Measurements from ENCODE around the gene CFAP65. TPM values are rescaled to one million over a fixed set of nuclear protein-coding genes. Genes with fewer than 3 reads are reported as not detected.

The CFAP65 gene
- total RNA-seq, 2 donors from 2014 or later: not detected

GRCh38 chr2:219056896-219057708 is 15.8 kb upstream of the CFAP65 start:
- Mint-ChIP-seq H3K27me3 (ENCODE audit: low read depth) (peaks cover 58% of the 10 kb centered on the region), H3K27ac (no peak overlapping the region), H3K4me1 (ENCODE audit: low read depth) (peaks cover 18% of the 10 kb centered on the region), H3K9me3 (no peaks in the 10 kb centered on the region), H3K4me3 (peak overlapping the region; percentile 77 to 84), H3K36me3 (ENCODE audit: insufficient read depth in 2 of 2) (no peaks in the 10 kb centered on the region)
- no peak for DNase-seq
- ATAC-seq (replicated peaks in 1 of 2): no peak

GRCh38 chr2:219056176-219056895 is 15.0 kb upstream of the CFAP65 start:
- no peak for ATAC-seq (replicated peaks in 1 of 2)
- H3K27ac Mint-ChIP-seq: no peak overlapping the region
- DNase-seq: no peak
- no peaks in the 10 kb centered on the region for H3K9me3 Mint-ChIP-seq
- peaks cover 54% of the 10 kb centered on the region for H3K27me3 Mint-ChIP-seq (ENCODE audit: low read depth)
- H3K4me3 Mint-ChIP-seq: no peak overlapping the region
- H3K4me1 Mint-ChIP-seq (ENCODE audit: low read depth): peaks cover 18% of the 10 kb centered on the region
- H3K36me3 Mint-ChIP-seq (ENCODE audit: insufficient read depth in 2 of 2): no peaks in the 10 kb centered on the region

GRCh38 chr2:219054956-219055903 is 13.9 kb upstream of the CFAP65 start:
- ATAC-seq (replicated peaks in 1 of 2): no peak
- no peaks in the 10 kb centered on the region for H3K36me3 Mint-ChIP-seq (ENCODE audit: insufficient read depth in 2 of 2)
- H3K4me1 Mint-ChIP-seq (ENCODE audit: low read depth): peaks cover 18% of the 10 kb centered on the region
- DNase-seq: no peak
- no peak overlapping the region for H3K4me3 Mint-ChIP-seq
- H3K27me3 Mint-ChIP-seq (ENCODE audit: low read depth): peaks cover 62% of the 10 kb centered on the region
- H3K9me3 Mint-ChIP-seq: no peaks in the 10 kb centered on the region
- no peak overlapping the region for H3K27ac Mint-ChIP-seq

DNA sequence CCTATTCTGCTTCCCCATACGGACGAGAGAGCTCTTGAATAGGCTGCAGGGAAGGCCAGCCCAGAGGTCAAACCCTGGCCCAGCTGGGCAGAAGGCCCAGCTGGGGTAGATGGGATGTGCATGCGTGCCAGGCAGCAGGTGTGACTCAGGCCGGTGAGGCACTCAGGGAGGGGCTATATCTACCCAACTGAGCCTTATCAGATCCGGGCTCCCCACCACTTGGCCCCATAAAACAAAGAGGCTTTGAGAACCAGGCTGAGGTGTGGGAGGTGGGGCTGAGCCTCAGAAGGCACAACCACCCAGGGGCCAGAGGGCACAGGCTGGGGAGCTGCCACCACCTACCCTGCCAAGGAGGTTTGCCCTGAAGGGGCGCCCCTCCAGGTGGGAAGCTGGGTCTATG is 8.0 kb upstream of the CFAP65 start:
- Mint-ChIP-seq H3K9me3 (no peaks in the 10 kb centered on the region), H3K27ac (no peak overlapping the region), H3K36me3 (ENCODE audit: insufficient read depth in 2 of 2) (no peaks in the 10 kb centered on the region), H3K4me3 (no peak overlapping the region), H3K4me1 (ENCODE audit: low read depth) (no peaks in the 10 kb centered on the region), H3K27me3 (ENCODE audit: low read depth) (peaks cover 72% of the 10 kb centered on the region)
- no peak for DNase-seq
- no peak for ATAC-seq (replicated peaks in 1 of 2)

- ATAC-seq (replicated peaks in 1 of 2) (no peak), DNase-seq (peak in 1 of 2 donors; percentile 25)
- H3K36me3 Mint-ChIP-seq (ENCODE audit: insufficient read depth in 2 of 2): no peaks in the 10 kb centered on the region
- H3K27me3 Mint-ChIP-seq (ENCODE audit: low read depth): peaks cover 72% of the 10 kb centered on the region
- peaks cover 9% of the 10 kb centered on the region for H3K4me1 Mint-ChIP-seq (ENCODE audit: low read depth)
- H3K4me3 Mint-ChIP-seq: no peak overlapping the region
- no peak overlapping the region for H3K27ac Mint-ChIP-seq
- H3K9me3 Mint-ChIP-seq: no peaks in the 10 kb centered on the region
These were observed 4.7 kb upstream of the CFAP65 start for GRCh38 chr2:219045937-219046550.

DNA sequence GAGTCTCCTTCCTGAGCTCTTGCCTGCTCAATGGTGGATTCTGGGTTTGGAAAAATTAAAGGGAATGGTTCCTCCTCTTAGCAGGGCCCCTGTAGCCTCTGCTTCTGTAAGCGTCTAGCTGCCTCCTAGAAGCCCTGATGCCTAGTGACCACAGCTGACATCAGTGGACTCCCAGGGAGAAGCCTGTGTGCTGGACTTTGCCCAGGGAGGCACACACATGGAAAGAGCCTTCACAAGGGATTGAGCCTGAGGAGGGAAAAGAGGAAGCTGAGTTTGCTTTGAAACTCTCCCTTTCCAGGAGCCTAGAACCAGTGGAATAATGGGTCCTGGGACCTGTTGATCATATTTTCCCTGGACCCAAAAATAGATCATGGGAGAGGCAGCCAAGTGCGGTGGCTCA is 1.4 kb upstream of the CFAP65 start:
- no peak overlapping the region for H3K4me3 Mint-ChIP-seq

GRCh38 chr2:219042157-219042556 is 841 bp upstream of the CFAP65 start:
- H3K4me1 Mint-ChIP-seq (ENCODE audit: low read depth): peaks cover 15% of the 10 kb centered on the region
- no peak overlapping the region for H3K4me3 Mint-ChIP-seq
- no peak overlapping the region for H3K27ac Mint-ChIP-seq
- ATAC-seq (replicated peaks in 1 of 2): no peak
- no peaks in the 10 kb centered on the region for H3K36me3 Mint-ChIP-seq (ENCODE audit: insufficient read depth in 2 of 2)
- H3K9me3 Mint-ChIP-seq: no peaks in the 10 kb centered on the region
- peaks cover 63% of the 10 kb centered on the region for H3K27me3 Mint-ChIP-seq (ENCODE audit: low read depth)
- DNase-seq: no peak

More for the DNA sequence above, 1.4 kb upstream of the CFAP65 start:
- ATAC-seq (replicated peaks in 1 of 2) (no peak), DNase-seq (no peak)
- Mint-ChIP-seq H3K27ac (no peak overlapping the region), H3K4me1 (ENCODE audit: low read depth) (peaks cover 15% of the 10 kb centered on the region), H3K9me3 (no peaks in the 10 kb centered on the region), H3K36me3 (ENCODE audit: insufficient read depth in 2 of 2) (no peaks in the 10 kb centered on the region), H3K27me3 (ENCODE audit: low read depth) (peaks cover 63% of the 10 kb centered on the region)

GRCh38 chr2:219038600-219038999 is 2.7 kb downstream of the CFAP65 start:
- ATAC-seq (replicated peaks in 1 of 2) (no peak), DNase-seq (no peak)
- no peaks in the 10 kb centered on the region for H3K36me3 Mint-ChIP-seq (ENCODE audit: insufficient read depth in 2 of 2)
- no peaks in the 10 kb centered on the region for H3K9me3 Mint-ChIP-seq
- H3K27me3 Mint-ChIP-seq (ENCODE audit: low read depth): peaks cover 76% of the 10 kb centered on the region
- peaks cover 15% of the 10 kb centered on the region for H3K4me1 Mint-ChIP-seq (ENCODE audit: low read depth)
- no peak overlapping the region for H3K27ac Mint-ChIP-seq
- H3K4me3 Mint-ChIP-seq: no peak overlapping the region

GRCh38 chr2:219037783-219038499 is 3.4 kb downstream of the CFAP65 start:
- H3K27ac Mint-ChIP-seq: no peak overlapping the region
- no peaks in the 10 kb centered on the region for H3K36me3 Mint-ChIP-seq (ENCODE audit: insufficient read depth in 2 of 2)
- peaks cover 80% of the 10 kb centered on the region for H3K27me3 Mint-ChIP-seq (ENCODE audit: low read depth)
- H3K4me3 Mint-ChIP-seq: no peak overlapping the region
- peaks cover 15% of the 10 kb centered on the region for H3K4me1 Mint-ChIP-seq (ENCODE audit: low read depth)
- ATAC-seq (replicated peaks in 1 of 2) (no peak), DNase-seq (no peak)
- no peaks in the 10 kb centered on the region for H3K9me3 Mint-ChIP-seq

DNA sequence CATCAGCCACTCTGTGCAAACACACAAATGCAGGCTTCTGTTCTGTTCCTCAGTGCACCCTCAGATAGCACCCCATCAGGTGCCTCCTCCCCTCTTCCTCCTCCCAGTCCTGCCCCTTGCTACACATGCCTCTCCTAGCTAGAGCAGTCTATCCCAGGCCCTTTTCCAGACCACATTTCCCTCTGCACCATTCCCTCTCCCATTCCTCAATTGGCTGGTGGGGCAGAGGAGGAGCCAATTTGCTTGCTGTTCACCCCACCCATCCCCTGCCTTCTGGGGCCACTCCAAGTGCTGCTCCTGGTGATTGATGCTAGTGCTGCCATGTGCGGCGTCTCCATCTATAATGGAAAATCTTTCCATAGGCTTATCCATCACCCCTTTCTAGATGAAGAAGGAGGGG is 5.4 kb downstream of the CFAP65 start:
- H3K27ac Mint-ChIP-seq: no peak overlapping the region
- no peaks in the 10 kb centered on the region for H3K36me3 Mint-ChIP-seq (ENCODE audit: insufficient read depth in 2 of 2)
- peaks cover 68% of the 10 kb centered on the region for H3K27me3 Mint-ChIP-seq (ENCODE audit: low read depth)
- DNase-seq (no peak), ATAC-seq (replicated peaks in 1 of 2) (no peak)
- H3K9me3 Mint-ChIP-seq: no peaks in the 10 kb centered on the region
- H3K4me3 Mint-ChIP-seq: no peak overlapping the region
- H3K4me1 Mint-ChIP-seq (ENCODE audit: low read depth): peaks cover 5% of the 10 kb centered on the region

- Mint-ChIP-seq H3K36me3 (ENCODE audit: insufficient read depth in 2 of 2) (no peaks in the 10 kb centered on the region), H3K27me3 (ENCODE audit: low read depth) (peaks cover 57% of the 10 kb centered on the region), H3K4me1 (ENCODE audit: low read depth) (no peaks in the 10 kb centered on the region), H3K27ac (no peak overlapping the region), H3K9me3 (no peaks in the 10 kb centered on the region), H3K4me3 (no peak overlapping the region)
- DNase-seq: no peak
- no peak for ATAC-seq (replicated peaks in 1 of 2)
These were observed 6.5 kb downstream of the CFAP65 start for GRCh38 chr2:219034823-219035222.

DNA sequence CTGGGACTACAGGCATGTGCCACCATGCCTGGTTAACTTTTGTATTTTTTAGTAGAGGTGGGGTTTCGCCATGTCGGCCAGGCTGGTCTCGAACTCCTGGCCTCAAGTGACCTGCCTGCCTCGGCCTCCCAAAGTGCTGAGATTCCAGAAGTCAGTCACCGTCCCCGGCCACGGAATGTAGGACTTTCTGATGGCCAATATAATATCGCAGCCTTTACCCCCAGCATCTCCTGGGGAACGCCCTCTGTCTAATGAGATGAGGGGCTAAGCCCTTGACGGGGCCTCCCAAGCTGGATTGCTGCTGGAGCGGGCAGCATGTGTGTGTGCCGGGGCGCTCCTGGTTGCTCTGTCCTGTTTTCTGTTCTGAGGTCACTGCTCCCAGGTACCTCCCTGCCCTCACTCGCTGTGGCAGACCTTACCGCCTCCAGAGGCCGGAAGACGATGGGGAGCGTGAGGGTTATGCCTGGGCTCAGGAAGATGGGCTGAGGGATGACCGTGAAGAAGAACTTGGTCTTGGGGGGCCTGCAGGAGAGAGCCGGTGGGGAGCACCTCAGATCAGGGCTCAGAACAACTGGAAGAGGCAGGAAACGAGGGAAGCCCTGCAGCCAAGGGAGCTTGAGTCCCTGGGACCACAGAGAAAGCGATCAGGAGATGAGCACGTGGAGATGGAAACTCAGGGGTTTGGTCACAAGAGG is 9.1 kb downstream of the CFAP65 start:
- Mint-ChIP-seq H3K27me3 (ENCODE audit: low read depth) (peaks cover 42% of the 10 kb centered on the region), H3K36me3 (ENCODE audit: insufficient read depth in 2 of 2) (no peaks in the 10 kb centered on the region), H3K9me3 (no peaks in the 10 kb centered on the region), H3K4me3 (no peak overlapping the region), H3K27ac (no peak overlapping the region), H3K4me1 (ENCODE audit: low read depth) (no peaks in the 10 kb centered on the region)
- DNase-seq: no peak
- ATAC-seq (replicated peaks in 1 of 2): no peak

Measured in activated T-cell treated with anti-CD3 and anti-CD28 coated beads, Interleukin-2, amount 50 U/mL, for 72 hours (primary cell).